Stomach (tissue), 9 donors: ENCODE results near the gene CLCN1. TPM values are rescaled to one million over a fixed set of nuclear protein-coding genes. Genes with fewer than 3 reads are reported as not detected.

Source experiments
- DNase-seq, 2 donors: peaks; one replicate each; pipeline versions ENCODE4 v3.0.0 to v3.0.0-alpha.2; 2013 to 2019
- H3K27ac ChIP-seq, 5 donors: fragments of 200-600 bp in 4 of 5; sonication (generic) in 4 of 5; one replicate each; pipeline ENCODE4 v1.5.1; 2013 to 2019; ENCODE audit warnings: mild to moderate bottlenecking in 1 of 5, moderate library complexity in 1 of 5
- H3K27me3 ChIP-seq, 3 donors: fragments of 200-600 bp; sonication (generic); one replicate each; pipeline ENCODE4 v1.5.1; 2017 to 2019; ENCODE audit warnings: mixed run types in 1 of 3
- H3K36me3 ChIP-seq, 4 donors: fragments of 200-600 bp; sonication (generic); 1 replicate in 3 of 4; 2 replicates in 1 of 4; pipeline ENCODE4 v1.5.1; 2016 to 2019
- H3K4me1 ChIP-seq, 4 donors: fragments of 200-600 bp; sonication (generic); one replicate each; pipeline ENCODE4 v1.5.1; 2016 to 2019
- H3K4me3 ChIP-seq, 4 donors: fragments of 200-600 bp; sonication (generic) in 3 of 4; one replicate each; pipeline ENCODE4 v1.5.1; 2016 to 2019; ENCODE audit warnings: mild to moderate bottlenecking in 1 of 4
- H3K9me3 ChIP-seq, 4 donors: fragments of 200-600 bp; sonication (generic); one replicate each; pipeline ENCODE4 v1.5.1; 2016 to 2019
- CTCF ChIP-seq, 7 experiments: fragments of 450-650 bp in 4 of 7; fragments of 200-600 bp in 3 of 7; sonication (generic) in 3 of 7; IDR thresholded peaks; one replicate each; pipeline ENCODE4 v1.5.1; 2016 to 2019; ENCODE audit warnings: antibody characterized with exemption in 7 of 7, control low read depth in 2 of 7, mild to moderate bottlenecking in 1 of 7
- EP300 ChIP-seq: sonication (generic); formaldehyde crosslinking; IDR thresholded peaks from one replicate; pipeline ENCODE4 v1.6.1; 2017; ENCODE audit warnings: antibody characterized with exemption
- POLR2A ChIP-seq, 4 donors: fragments of 450-650 bp; IDR thresholded peaks; one replicate each; pipeline ENCODE4 v1.6.1; 2016; ENCODE audit warnings: antibody characterized with exemption in 4 of 4, control low read depth in 2 of 4, mild to moderate bottlenecking in 1 of 4, moderate library complexity in 1 of 4
- POLR2AphosphoS5 ChIP-seq, 3 donors: sonication (generic); formaldehyde crosslinking; IDR thresholded peaks; one replicate each; pipeline ENCODE4 v1.6.1; 2016; ENCODE audit warnings: antibody characterized with exemption in 3 of 3
- WGBS, 5 donors: extraction: QIAGEN DNeasy Blood & Tissue Kit in 3 of 5; methylation state at CpG; one replicate each; pipeline versions ENCODE4 v1.1.5 to v1.1.7; 2013 to 2018; 5-methylcytosine and 5-hydroxymethylcytosine counted together
- intact Hi-C: fragments of 100-400 bp; cut with DNase I; formaldehyde crosslinking; loops from one replicate; pipeline ENCODE4 v1.15.1; 2023; ENCODE audit warnings: low total_unique reads
- polyA plus RNA-seq, 3 donors: library from polyadenylated mRNA; stranded (reverse); fragments of 200-250 nt; gene quantifications; one replicate each; pipeline ENCODE4 v1.2.3, GENCODE V29; 2013
- total RNA-seq, 5 donors: library from RNA; depleted of rRNA; stranded (reverse); fragments of >200 nt; gene quantifications; one replicate each; pipeline versions ENCODE4 v1.1.0 to v1.2.3, GENCODE V29; 2014 to 2016
- donor health status: healthy with polysubstance abuse.
- donor health status: Bipolar disorder and iron deficiency.
- donor health status: healthy.

The CLCN1 gene
- total and polyA plus RNA-seq, 8 donors, result 0.28 TPM; not detected in 7

- no peaks in the 10 kb centered on the region for H3K9me3 ChIP-seq
- H3K27ac ChIP-seq, result no peak overlapping the region
- TF ChIP-seq POLR2A (IDR thresholded peaks at IDR 0.05), result no peak
- TF ChIP-seq POLR2AphosphoS5 (IDR thresholded peaks at IDR 0.05), result no peak
- TF ChIP-seq CTCF (IDR thresholded peaks at IDR 0.05), result no peak
- TF ChIP-seq EP300, result no peak
- DNase-seq, result no peak
- 87 to 94% (median 90%) methylated on average over 8 of the region's 8 CpGs for WGBS, 5 donors
- H3K27me3 ChIP-seq, result peaks cover 0 to 44% (median under 1%) of the 10 kb centered on the region in 3 donors
- no peaks in the 10 kb centered on the region for H3K4me1 ChIP-seq
- H3K36me3 ChIP-seq, result no peaks in the 10 kb centered on the region
- intact Hi-C loops, result no loop called here
- no peak overlapping the region for H3K4me3 ChIP-seq
Measured at GRCh38 chr7:143354376-143354775, 38.5 kb downstream of the CLCN1 start.

- 67 to 80% (median 70%) methylated on average over 7 to 8 of the region's 8 CpGs for WGBS, 5 donors
Measured at GRCh38 chr7:143354965-143355364, 39.1 kb downstream of the CLCN1 start.

GRCh38 chr7:143355450-143356385, 39.8 kb downstream of the CLCN1 start:
- 85 to 91% (median 89%) methylated on average over 16 of the region's 16 CpGs for WGBS, 5 donors
- H3K9me3 ChIP-seq, result no peaks in the 10 kb centered on the region
- TF ChIP-seq POLR2A (IDR thresholded peaks at IDR 0.05) (no peak), CTCF (IDR thresholded peaks at IDR 0.05) (no peak), EP300 (no peak), POLR2AphosphoS5 (IDR thresholded peaks at IDR 0.05) (no peak)
- peaks cover 0 to 53% (median 4%) of the 10 kb centered on the region in 3 donors for H3K27me3 ChIP-seq
- H3K36me3 ChIP-seq, result no peaks in the 10 kb centered on the region
- H3K4me1 ChIP-seq, result no peaks in the 10 kb centered on the region
- H3K4me3 ChIP-seq, result no peak overlapping the region
- intact Hi-C loops, result no loop called here
- no peak overlapping the region for H3K27ac ChIP-seq
- no peak for DNase-seq

More at GRCh38 chr7:143354965-143355364, 39.1 kb downstream of the CLCN1 start:
- no peaks in the 10 kb centered on the region for H3K9me3 ChIP-seq
- H3K27ac ChIP-seq, result no peak overlapping the region
- no peaks in the 10 kb centered on the region for H3K36me3 ChIP-seq
- intact Hi-C loops, result no loop called here
- no peak overlapping the region for H3K4me3 ChIP-seq
- TF ChIP-seq CTCF (IDR thresholded peaks at IDR 0.05), result no peak
- no peak for TF ChIP-seq POLR2AphosphoS5 (IDR thresholded peaks at IDR 0.05)
- TF ChIP-seq POLR2A (IDR thresholded peaks at IDR 0.05), result no peak
- no peak for TF ChIP-seq EP300
- no peaks in the 10 kb centered on the region for H3K4me1 ChIP-seq
- DNase-seq, result no peak
- H3K27me3 ChIP-seq, result peaks cover 0 to 50% (median 4%) of the 10 kb centered on the region in 3 donors

- peaks cover 2 to 53% (median 12%) of the 10 kb centered on the region in 3 donors for H3K27me3 ChIP-seq
- intact Hi-C loops, result no loop called here
- H3K4me3 ChIP-seq, result no peak overlapping the region
- DNase-seq, result no peak
- TF ChIP-seq EP300 (no peak), POLR2AphosphoS5 (IDR thresholded peaks at IDR 0.05) (no peak), POLR2A (IDR thresholded peaks at IDR 0.05) (no peak), CTCF (IDR thresholded peaks at IDR 0.05) (no peak)
- H3K36me3 ChIP-seq, result no peaks in the 10 kb centered on the region
- WGBS, 5 donors, result 93 to 96% (median 95%) methylated on average over 13 of the region's 13 CpGs
- no peak overlapping the region for H3K27ac ChIP-seq
- no peaks in the 10 kb centered on the region for H3K9me3 ChIP-seq
- H3K4me1 ChIP-seq, result peaks cover 5% of the 10 kb centered on the region in 4 donors
Measured at GRCh38 chr7:143356414-143357050, 40.6 kb downstream of the CLCN1 start.
